ENCODE data around the gene STIM2. TPM values are rescaled to one million over a fixed set of nuclear protein-coding genes. Genes with fewer than 3 reads are reported as not detected.

Gene STIM2
- total RNA-seq, 1 experiment from 2014 or later = 30.2 TPM

DNA sequence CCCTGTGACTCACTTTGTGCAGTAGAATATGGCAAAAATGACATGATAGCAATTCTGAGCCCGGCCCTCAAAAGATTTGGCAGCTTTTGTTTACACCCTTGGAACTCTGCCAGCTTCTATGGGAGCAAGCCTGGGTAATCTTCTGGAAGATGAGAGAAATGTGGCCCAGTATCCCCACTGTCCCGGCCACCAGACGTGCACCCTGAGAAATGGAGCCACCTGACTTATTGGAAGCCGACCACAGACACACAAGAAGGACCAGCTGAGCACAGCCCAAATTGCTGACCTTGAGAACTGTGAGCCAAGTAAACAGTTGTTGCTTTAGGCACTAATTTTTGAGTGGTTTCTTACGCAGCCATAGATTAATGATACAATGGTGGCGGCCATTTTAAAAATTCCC is 197.0 kb downstream of the STIM2 start:
- Histone ChIP-seq H3K27me3 (ENCODE audit: insufficient read depth, low read depth) (no peaks in the 10 kb centered on the region), H3K4me1 (replicated peaks; ENCODE audit: insufficient read depth) (no peaks in the 10 kb centered on the region), H3K9me2 (ENCODE audit: insufficient read depth) (no peaks in the 10 kb centered on the region), H3K79me2 (ENCODE audit: low read depth) (no peaks in the 10 kb centered on the region), H4K20me1 (ENCODE audit: insufficient read depth) (no peaks in the 10 kb centered on the region), H3K4me2 (no peak overlapping the region), H3F3A (ENCODE audit: insufficient read depth, low read depth) (no peaks in the 10 kb centered on the region), H3K4me3 (no peak overlapping the region), H3K9me3 (ENCODE audit: insufficient read depth, low read depth) (no peaks in the 10 kb centered on the region), H3K36me3 (ENCODE audit: low read depth) (no peaks in the 10 kb centered on the region), H3K27ac (no peak overlapping the region), H2AFZ (no peak overlapping the region)
- intact Hi-C loops (cut with micrococcal nuclease; ENCODE audit: unreplicated experiment) = no loop called here
- no peak for DNase-seq
- no TSS peak for BruUV-seq (replicated peaks)
- ChIA-PET CTCF (no interaction called here), POLR2A (ENCODE audit: unreplicated experiment) (no interaction called here)
- no peak for TF ChIP-seq EZH2 (IDR thresholded peaks at IDR 0.05; ENCODE audit: low read depth)
- TF ChIP-seq, protein P1, sequence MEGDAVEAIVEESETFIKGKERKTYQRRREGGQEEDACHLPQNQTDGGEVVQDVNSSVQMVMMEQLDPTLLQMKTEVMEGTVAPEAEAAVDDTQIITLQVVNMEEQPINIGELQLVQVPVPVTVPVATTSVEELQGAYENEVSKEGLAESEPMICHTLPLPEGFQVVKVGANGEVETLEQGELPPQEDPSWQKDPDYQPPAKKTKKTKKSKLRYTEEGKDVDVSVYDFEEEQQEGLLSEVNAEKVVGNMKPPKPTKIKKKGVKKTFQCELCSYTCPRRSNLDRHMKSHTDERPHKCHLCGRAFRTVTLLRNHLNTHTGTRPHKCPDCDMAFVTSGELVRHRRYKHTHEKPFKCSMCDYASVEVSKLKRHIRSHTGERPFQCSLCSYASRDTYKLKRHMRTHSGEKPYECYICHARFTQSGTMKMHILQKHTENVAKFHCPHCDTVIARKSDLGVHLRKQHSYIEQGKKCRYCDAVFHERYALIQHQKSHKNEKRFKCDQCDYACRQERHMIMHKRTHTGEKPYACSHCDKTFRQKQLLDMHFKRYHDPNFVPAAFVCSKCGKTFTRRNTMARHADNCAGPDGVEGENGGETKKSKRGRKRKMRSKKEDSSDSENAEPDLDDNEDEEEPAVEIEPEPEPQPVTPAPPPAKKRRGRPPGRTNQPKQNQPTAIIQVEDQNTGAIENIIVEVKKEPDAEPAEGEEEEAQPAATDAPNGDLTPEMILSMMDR (conservative IDR thresholded peaks at IDR 0.05) = no peak

DNA sequence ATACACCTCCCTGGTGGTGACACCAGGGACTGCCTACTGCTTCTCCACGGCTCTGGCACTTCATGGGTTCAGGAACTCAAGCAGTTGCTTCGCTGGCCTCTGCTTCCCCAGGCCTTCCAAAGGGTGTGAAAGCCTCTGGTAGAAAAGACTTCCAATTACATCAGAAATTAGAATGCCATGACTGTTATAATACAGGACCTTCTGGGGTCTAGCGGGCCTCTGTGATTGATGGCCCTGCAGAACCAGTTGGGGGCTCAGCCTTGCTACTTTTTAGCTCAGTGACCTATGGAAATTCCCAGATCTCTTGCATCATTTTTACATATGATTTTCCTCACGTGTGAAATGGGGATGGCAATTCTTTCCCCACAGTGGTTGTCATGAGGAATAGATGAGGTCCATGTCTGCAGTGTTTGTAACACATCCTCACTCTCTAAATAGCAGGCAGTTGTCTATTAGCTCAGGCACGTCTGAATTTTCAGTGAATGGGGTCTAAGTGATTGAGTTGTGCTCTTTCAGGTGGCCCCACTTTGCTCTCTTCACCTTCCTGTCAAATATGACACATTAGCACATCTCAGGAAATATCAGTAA is 198.3 kb downstream of the STIM2 start:
- CTCF ChIA-PET = no interaction called here
- intact Hi-C loops (cut with micrococcal nuclease; ENCODE audit: unreplicated experiment) = no loop called here
- TF ChIP-seq, protein P1 (conservative IDR thresholded peaks at IDR 0.05) = no peak
- no peak for TF ChIP-seq EZH2 (IDR thresholded peaks at IDR 0.05; ENCODE audit: low read depth)
- H3K4me1 ChIP-seq (replicated peaks; ENCODE audit: insufficient read depth) = no peaks in the 10 kb centered on the region
- no peaks in the 10 kb centered on the region for H3K27me3 ChIP-seq (ENCODE audit: insufficient read depth, low read depth)
- no peaks in the 10 kb centered on the region for H3F3A ChIP-seq (ENCODE audit: insufficient read depth, low read depth)
- no peak overlapping the region for H3K4me3 ChIP-seq
- no peak overlapping the region for H3K27ac ChIP-seq
- POLR2A ChIA-PET (ENCODE audit: unreplicated experiment) = no interaction called here
- no peaks in the 10 kb centered on the region for H3K79me2 ChIP-seq (ENCODE audit: low read depth)
- H3K4me2 ChIP-seq = no peak overlapping the region
- H4K20me1 ChIP-seq (ENCODE audit: insufficient read depth) = no peaks in the 10 kb centered on the region
- H3K9me2 ChIP-seq (ENCODE audit: insufficient read depth) = no peaks in the 10 kb centered on the region
- H3K36me3 ChIP-seq (ENCODE audit: low read depth) = no peaks in the 10 kb centered on the region
- no TSS peak for BruUV-seq (replicated peaks)
- H2AFZ ChIP-seq = no peak overlapping the region
- H3K9me3 ChIP-seq (ENCODE audit: insufficient read depth, low read depth) = no peaks in the 10 kb centered on the region
- DNase-seq = no peak

DNA sequence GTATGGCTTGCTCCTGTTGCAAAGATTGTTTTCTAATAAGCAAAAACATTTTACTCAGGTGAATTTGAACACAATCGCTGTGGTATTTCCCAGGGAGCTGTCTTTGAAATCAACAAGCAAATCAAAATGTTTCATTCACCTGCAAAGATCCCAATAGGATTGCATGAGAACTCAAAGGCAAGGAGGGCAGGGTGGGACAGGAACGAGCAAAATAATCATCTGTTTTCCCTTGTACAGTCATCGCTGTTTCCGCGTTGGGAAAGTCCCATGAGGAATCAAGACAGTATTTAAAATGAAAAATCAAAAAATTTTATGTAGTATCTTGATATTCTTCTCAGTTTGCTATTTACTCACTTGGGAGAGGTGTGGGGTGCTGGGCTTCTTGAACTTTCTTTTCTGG is 198.8 kb downstream of the STIM2 start:
- no peaks in the 10 kb centered on the region for H3K4me1 ChIP-seq (replicated peaks; ENCODE audit: insufficient read depth)
- intact Hi-C loops (cut with micrococcal nuclease; ENCODE audit: unreplicated experiment) = no loop called here
- no peak overlapping the region for H3K4me3 ChIP-seq
- H3K79me2 ChIP-seq (ENCODE audit: low read depth) = no peaks in the 10 kb centered on the region
- H3K27ac ChIP-seq = no peak overlapping the region
- no peak for DNase-seq
- ChIA-PET POLR2A (ENCODE audit: unreplicated experiment) (no interaction called here), CTCF (no interaction called here)
- no peaks in the 10 kb centered on the region for H3K9me2 ChIP-seq (ENCODE audit: insufficient read depth)
- H3K27me3 ChIP-seq (ENCODE audit: insufficient read depth, low read depth) = no peaks in the 10 kb centered on the region
- no TSS peak for BruUV-seq (replicated peaks)
- H3F3A ChIP-seq (ENCODE audit: insufficient read depth, low read depth) = no peaks in the 10 kb centered on the region
- TF ChIP-seq EZH2 (IDR thresholded peaks at IDR 0.05; ENCODE audit: low read depth) = no peak
- TF ChIP-seq, protein P1 (conservative IDR thresholded peaks at IDR 0.05) = no peak
- H3K4me2 ChIP-seq = no peak overlapping the region
- no peaks in the 10 kb centered on the region for H3K36me3 ChIP-seq (ENCODE audit: low read depth)
- no peaks in the 10 kb centered on the region for H4K20me1 ChIP-seq (ENCODE audit: insufficient read depth)
- no peak overlapping the region for H2AFZ ChIP-seq
- H3K9me3 ChIP-seq (ENCODE audit: insufficient read depth, low read depth) = no peaks in the 10 kb centered on the region

Measured in PC-9 (cell line).